ENCODE data around the gene BMP10.

- TF ChIP-seq CTCF (optimal IDR thresholded peaks at IDR 0.05 in 1 of 3, IDR thresholded peaks at IDR 0.05 in 1 of 3, conservative IDR thresholded peaks at IDR 0.05 in 1 of 3; ENCODE audit: extremely low read depth in 1 of 3, insufficient read depth in 2 of 3, low read length in 3 of 3) (no peak), EZH2 (IDR thresholded peaks at IDR 0.05; ENCODE audit: low read length) (no peak)
Observed at GRCh38 chr2:68837861-68838341, 33.3 kb downstream of the BMP10 start.
